NCI-H82 treated with DMSO at 0.1 percent for 48 hours (cell line): ENCODE results near the gene C5.

ENCODE experiments used
- DNase-seq: peaks from one replicate; lab custom pipeline; 2025; ENCODE audit not compliant: unreplicated experiment; lab: John Stamatoyannopoulos, UW

C5 gene

DNA sequence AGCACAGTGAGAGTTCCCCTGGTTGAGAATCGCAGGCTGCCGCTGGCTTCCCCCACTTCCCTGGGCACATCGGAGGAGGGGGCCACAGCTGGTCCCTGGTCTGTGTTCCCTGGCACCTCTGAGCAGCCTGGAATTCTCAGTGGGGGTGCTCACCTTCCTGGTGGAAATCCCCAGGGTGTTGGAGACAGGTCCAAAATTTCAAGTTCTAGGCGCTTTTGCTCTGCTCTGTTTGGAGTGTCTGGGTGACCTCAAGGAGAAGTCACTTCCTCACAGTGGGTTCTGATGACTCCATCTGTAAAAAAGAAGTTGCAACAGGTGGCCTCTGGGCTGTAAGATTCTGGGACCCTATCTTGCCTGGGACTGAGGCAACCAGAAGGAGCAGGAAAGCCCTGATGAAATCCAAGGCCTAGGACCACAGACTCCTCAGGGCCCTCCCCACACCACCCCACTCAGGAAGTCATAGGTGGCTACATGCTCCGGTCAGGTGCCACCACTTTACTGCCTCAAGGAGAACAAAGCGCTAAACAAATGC, 123.6 kb downstream of the C5 start, which contains the start of gene TRAF1:
Gene TRAF1, minus strand, starts transcription at position 400 of the 532 bp plus-strand sequence. CDS start 721 bp downstream, outside the sequence.
- DNase-seq = no peak

DNA sequence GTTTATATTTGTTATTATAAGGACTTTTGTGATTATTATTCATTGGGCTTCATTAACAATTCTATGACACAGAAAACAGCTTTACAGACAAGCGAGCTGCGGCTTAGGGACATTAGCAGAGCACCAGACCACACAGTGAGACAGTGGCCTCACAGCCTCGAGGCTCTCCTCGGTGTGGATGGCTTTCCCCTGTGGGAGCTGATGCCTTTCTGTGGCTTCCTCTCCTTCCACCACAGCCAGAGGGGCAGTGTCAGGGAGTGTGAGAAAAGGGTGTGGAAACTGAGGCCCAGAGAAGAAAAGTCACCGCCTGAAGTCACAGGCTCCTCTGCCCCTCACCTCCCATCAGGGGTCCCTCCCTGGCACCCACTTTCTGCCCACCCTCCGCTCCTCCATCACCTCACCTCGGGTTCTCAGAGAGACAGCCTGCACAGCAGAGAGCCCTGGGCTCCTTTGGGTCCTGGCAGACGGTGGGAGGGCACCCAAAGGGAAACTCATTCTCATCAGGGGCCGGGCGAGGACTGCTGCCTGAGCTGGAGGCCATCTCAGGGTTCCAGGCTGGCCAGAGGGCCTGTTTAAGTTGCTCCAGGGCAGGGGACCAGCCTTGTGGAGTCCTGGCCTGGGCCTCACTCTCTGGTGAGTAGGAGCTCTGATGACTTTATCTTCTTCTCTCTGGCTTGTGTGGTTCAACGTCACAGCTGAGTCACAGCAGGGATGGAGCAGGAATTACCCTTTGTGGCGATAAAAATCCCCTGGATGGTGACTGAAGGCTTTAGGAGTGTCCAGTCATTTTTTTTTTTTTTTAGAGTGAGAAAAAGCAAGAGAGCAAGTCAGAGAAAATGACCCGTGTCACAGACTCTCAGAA, 124.3 kb downstream of the C5 start:
- no peak for DNase-seq

DNA sequence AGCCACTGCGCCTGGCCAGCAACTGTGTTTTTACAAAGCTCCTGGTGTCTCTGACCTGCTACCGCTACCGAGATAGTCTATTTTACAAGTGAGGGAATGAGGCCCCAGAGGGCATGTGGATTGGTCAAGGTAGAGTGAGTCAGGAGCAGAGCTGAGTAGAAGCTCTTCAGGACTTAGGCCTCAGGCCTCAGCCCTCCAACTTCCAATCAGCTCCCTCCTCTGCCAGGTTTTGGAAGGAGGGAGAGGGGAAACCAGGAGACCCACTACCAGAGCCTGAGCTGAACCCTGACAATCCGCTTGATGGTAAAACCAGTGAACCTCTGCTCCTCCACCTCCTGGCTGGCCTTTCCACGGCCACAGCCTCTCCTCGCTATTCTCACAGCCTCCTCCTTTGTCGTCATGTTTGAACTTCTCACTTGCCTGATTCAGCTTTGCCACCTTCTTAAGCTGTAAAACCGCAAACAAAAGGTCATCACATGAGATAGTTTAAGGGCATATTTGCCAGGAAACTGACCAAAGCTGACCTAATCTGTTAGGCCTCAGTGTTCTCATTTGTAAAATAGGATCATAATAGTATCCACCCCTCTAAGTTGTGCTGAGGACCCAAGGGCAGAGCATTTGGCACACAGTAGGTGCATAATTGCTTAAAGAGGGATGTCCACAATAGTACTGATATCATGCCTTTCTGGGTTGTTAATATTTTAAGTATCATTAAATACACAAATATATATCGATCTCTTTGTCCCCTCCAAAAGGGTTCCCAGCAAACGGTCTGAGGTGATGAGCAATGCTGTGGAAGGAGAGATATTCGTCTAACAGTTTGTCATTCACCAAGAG, 125.2 kb downstream of the C5 start:
- DNase-seq = no peak

DNA sequence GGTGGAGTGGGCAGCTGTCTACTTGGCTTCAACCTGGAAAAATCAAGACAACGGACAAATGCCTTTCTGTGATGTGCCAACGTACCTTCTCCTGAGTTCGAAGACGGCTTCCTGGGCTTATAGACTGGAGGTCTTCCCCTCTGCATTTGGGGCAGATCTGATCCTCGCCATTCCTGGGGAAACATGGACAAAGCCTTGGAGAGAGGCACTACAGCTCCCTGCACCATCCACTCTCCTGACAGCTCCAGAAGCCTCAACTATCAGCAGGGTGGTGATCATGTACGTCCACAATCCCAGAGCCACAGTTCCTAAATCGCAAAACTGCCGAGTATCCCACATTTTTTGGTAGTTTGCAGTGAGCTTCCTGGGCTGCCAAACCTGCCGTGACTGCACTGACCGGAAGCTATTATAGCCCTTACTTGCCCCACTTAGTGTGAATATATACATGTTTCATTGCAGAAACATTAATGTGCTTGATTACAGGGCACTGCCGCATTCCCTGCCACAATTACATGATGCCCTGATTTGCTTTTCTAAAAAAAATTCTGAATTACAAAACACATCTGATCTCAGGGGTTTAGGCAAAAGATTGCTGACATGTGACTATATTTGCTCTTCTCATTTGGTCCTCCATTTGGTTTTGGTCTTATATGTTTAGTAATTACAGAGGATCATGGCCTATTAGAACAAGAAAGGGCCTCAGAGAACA, 126.3 kb downstream of the C5 start:
- peak; percentile 41 for DNase-seq

DNA sequence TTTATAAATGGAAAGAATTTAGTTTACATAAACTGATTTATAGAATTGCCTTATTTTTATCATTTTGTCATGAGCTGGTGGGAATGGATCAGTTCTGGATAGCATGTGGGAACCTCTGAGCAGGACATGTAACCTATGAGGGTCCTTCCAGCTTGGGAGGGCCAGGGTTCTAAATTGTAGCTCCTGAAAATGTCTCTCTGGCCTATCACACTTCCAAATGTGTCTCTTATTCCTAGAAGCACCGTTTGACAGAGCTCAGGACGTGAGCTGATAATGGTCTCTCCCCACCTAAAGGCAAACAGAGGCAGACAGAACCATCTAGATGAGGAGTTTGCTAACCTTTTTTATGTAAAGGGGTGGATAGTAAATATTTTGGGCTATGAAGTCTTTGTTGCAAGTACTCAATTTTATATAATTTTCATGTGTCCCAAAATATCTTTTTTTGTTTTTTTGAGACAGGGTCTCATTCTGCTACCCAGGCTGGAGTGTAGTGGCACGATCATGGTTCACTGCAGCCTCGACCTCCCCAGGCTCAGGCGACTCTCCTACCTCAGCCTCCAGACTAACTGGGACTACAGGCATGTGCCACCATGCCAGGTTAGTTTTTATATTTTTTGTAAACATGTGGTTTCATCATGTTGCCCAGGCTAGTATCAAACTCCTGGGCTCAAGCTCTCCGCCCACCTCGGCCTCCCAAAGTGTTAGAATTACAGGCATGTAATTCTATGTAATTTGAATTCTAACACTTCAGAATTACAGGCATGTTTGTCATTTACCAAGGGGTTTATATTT, 127.5 kb downstream of the C5 start:
- no peak for DNase-seq

DNA sequence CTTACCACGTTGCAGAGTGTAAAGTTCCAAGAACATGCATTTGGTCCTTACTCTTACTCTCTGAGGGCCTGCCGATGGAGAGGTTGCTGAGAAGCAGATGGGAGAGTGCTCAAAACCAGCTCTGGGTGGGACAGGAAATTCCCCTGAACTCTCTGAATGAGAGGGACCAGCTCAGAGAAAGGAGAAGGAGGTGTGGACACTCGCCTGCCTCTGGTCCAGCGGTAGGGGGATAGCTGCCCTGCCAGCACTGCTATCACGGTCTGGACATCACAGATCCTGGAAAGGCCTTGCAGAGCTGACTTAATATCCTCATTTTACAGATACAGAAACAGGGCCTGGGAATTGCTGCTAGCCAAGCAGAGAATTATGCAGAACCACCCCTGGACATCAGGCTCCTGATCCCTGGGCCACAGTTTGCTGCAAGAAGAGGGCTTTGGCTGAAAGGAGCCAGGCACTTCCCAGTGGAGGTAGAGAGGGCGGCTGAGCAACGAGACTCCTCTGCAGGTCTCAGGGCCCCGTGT, 128.4 kb downstream of the C5 start:
- no peak for DNase-seq

DNA sequence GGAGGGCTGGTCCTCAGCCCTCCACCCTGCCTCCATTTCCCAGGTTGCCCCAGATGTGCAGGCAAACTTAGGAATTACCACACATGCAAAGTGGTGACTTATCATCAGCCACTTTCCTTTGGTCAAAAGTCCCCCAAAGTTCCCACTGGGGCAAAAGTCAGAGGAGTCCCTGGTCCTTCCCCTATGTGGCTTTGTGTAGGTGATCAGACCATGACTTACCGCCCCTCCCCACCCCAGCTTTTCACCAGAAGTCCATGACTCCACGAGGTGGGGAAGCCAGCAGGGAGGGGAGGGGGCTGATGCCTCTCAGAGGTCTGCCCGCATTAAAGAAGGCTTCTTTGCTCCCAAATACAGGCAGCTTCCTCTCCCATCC, 129.3 kb downstream of the C5 start:
- peak; percentile 87 for DNase-seq

DNA sequence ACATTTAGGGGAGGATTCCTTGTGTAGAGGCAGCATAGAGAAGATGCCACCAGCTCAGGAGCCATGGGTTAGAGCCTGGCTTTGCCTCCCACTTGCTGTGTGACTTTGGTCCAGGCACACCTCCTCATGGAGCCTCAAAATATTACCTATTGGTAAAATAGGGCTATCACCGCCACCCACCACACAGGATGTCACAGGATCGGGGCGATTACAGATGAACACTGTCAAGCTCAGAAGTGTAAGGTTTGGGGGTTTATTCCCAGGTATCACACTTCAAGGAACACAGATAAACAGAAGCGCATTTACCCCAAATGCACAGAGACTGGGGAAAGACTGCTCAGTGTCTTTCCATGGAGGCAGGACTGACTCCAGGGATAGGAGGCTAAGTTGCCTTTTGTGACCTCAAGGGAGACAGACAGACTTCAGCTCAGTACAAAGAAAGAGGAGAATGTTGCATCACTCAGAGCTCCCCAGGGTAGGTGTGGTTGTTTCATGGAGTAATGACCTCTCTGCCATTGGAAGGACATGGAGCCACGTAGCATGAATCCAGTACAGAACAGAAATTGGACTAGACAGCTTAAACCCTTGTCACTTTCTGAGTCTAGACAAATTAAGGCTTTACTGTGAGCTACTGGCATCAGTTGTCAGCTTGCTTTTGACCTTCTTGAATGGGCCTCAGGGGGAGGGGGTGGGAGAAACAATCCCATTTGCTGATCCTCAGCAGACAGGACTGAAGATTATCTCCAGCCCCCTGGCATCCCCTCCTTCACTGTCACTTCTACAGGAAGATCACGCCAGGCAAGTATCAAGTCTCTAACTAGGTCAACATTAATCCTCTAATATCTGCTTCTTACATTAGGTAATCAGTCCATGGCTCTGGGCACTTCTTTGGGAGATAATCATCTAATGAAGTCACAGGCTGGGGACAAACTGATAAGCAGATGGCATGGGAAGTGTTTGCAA, 130.0 kb downstream of the C5 start:
- peak; percentile 100 for DNase-seq

DNA sequence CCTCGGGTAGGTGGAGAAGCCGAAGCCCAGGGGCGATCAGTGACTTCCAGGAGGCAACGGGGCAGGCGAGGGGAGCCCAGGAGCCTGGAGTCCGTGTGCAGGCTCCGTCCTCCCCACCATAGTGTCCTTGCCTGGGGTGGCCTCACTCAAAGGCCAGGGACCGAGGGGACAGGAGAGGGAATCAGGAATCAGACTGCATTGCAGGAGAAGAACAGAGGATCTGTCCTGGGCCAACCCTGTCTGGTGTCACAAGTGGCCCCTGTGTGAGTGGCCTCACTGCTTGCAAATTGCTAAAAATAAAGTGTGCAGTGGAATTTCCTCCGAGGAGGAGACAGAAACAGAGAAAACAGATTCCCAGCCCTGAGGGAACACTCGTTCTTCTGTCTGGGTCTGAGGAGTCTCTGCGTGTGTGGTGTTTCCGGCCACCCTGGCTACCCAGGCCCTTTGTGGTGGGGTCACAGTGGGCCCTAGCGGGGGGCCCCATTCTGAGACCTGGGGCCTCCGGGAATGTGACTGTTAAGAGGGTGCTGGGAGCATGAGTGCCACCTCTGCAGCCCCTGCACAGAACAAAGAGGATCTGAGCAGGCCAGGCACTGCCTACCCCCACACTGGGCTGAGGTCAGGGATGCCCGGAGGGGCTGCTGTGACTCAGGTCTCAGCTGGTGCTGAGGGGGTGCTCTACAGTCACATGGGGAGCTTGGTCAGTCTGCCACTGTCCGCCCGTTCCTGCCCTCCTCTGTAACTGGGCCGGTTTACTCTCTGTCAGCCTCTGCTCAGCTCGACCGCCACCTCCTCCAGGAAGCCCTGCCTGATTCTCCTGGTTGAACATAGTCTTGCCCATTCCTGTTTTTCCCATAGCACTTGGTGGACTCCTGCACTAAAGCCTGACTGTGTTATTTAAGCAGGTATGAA, 130.9 kb downstream of the C5 start:
- DNase-seq = no peak

DNA sequence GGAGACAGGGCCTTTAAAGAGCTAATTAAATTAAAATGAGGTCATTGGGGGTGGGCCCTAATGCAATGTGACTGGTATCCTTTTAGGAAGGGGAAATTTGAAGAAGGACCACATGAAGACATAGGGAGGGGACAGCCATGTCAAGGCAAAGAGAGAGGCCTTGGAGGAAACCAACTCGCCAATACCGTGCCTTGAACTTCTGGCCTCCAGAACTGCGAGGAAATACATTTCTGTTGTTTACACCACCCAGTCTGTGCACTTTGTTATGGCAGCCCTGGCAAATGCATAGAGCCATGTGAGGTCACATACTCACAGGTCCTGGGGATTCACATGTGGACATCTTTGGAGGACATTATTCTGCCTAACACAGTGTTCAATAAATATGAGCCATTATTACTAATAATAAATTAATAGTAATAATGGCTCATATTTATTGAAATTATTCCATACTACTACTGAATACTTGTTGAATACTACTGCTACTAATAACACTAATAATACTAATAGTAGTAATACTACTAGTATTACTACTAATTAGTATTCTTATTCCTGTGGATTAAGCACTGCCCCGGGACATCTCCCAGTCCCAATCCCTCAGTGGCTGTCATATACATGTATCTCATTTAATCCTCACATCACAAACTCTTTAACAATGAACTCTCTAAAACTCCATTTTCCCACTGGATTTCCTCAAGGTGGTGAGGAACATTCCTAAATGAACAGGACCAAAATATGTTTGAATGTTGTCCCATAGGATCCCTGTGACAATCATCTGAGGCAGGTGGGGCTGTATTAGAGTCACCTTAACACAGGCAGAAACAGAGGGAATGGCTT, 131.9 kb downstream of the C5 start:
- DNase-seq = no peak

DNA sequence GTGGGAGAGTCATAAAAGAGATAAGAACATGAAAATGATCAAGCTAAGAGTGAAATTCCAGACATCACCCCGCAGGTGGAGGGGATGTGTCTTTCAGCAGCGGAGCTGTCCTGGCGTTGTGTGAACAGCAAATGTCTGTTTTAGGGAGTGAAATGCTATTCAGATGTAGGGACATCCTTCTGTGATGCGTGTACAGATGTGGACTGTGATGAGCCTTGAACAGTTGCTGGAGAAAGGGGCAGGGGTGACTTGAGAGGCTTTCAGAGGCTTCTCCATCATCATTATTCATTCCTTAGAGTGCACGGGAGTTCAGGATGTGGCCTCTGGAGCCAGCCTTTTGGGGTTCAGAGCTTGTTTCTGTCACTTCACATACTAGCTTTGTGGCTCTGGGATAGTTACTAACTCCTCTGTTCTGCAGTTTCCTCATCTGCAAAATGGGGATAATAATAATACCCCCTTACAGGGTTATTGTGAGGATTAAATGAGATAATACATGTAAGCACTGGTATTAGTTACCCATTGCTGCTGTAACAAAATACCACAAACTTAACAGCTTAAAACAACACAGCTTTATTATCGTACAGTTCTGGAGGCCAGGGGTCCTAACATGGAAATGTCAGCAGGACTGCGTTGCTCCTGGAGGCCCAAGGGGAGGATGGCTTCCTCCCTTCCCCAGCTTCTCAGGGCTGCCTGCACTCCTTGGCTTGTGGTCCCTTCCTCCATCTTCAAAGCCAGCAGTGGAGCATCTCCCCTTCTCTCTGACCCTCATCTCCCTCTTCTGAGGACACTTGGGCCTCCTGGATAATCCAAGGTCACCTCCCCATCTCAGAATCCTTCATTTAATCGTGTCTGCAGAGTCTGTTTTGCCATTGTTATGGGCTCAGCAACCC, 132.8 kb downstream of the C5 start:
- no peak for DNase-seq

DNA sequence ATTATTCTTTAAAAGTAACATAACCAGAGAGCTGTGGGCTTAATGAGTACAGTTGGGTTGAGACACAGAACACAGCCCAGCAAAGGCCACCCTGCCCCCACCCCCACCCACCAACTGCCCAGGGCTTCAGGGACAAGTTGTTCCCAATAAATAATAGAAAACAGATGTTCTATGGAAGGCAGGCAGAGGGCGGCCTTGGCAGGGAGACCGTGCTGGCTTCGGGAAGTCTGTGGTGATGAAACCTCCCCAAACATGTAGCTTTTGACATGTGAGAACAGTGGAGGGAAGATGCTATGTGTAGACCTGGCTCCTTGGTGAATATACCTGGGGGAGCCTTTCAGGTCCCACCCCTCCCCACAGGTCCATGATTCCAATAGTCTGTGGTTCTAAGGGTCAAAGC, 133.5 kb downstream of the C5 start:
- peak; percentile 41 for DNase-seq

DNA sequence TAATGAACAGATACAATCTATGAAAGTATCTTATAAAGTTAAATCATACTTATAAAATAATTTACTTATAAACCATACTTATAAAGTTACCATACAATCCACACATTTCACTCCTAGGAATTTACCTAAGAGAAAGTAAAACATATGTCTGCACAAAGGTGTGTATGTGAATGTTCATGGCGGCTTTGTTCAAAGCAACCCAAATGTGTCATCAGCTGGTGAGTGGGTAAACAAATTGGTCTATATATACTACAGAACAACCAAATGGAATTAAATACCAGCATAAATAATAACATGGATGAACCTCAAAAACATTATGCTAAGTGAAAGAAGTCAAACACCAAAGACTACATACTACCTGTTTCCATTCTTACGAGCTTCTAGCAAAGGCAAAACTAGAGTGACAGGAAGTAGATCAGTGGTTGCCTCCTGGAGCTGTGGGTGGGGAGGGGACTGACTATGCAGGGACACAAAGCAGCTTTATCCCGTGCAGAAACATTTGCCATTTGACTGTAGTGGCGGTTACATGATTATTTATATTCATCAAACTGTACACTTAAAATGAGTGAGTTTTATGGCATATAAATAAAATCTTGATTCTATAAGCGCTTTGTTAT, 134.1 kb downstream of the C5 start:
- DNase-seq = peak; percentile 30

DNA sequence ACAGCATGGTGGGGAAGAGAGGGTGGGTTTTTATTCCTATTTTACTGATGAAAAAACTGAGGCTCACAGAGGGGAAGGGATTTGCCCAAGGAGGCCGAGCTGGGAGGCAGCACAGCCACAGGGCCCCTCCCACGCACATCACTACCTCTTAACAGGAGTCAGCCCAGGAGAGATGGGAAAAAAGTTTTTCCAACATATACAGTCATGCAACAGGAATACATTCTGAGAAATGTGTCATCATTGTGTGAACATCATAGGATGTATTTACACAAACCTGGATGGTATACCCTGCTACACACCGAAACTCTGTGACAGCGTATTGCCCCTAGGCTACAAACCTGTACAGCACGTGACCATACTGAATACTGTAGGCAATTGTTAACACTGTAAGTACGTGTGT, 135.1 kb downstream of the C5 start:
- DNase-seq = no peak

DNA sequence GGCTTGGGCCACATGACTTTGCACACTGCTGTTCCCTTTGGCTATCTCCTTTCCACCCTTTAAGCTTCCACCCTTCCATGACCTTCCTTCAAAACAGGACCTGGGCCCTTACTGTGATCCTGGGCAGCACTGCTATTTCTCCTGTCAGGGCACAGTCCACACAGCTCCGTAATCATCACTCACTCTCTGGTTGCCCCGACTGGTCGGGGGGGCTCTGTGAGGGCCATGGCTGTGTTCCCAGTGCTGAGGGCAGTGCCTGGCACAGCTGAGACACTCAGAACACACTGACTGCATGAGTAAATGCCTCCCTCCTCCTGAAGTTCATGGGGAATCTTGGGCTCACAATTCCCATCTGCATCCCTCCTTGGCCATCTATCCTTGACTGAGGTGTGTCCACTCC, 135.7 kb downstream of the C5 start:
- DNase-seq = no peak
